ENCODE measurements around the gene FKBP3. TPM values are rescaled to one million over a fixed set of nuclear protein-coding genes. Genes with fewer than 3 reads are reported as not detected.
"Not testable (repeated sequence)": the region's sequence is repeated elsewhere in the genome, so short reads cannot be mapped to it uniquely, and the experiment has no call there.

FKBP3 gene
- total RNA-seq, 2 donors from 2014 or later, result 44.6 to 58.8 TPM

DNA sequence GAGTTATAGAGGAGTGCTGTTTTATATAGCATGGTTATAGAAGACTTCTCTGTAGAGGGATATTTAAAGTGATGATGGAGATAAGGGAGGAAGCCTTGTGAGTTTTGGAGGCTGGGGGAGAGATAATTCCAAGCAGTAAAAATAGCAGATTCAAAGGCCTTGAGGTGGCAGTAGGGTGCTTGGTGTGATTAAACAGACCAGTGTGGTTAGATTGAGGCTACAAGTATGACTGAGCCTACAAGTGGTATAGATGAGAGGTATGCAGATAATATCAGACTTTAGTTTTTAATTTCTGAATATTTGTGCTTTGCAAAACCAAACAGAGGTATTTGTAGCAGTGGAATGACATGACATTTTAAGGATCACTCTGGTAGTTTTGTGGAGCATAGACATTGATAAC lies 21.8 kb upstream of the FKBP3 start:
- H3K9ac ChIP-seq (ENCODE audit: low read depth in 2 of 2, low read length in 2 of 2), result no peak overlapping the region
- H3K4me1 ChIP-seq, result no peaks in the 10 kb centered on the region
- no peaks in the 10 kb centered on the region for H3K9me3 ChIP-seq
- TF ChIP-seq, protein P1, sequence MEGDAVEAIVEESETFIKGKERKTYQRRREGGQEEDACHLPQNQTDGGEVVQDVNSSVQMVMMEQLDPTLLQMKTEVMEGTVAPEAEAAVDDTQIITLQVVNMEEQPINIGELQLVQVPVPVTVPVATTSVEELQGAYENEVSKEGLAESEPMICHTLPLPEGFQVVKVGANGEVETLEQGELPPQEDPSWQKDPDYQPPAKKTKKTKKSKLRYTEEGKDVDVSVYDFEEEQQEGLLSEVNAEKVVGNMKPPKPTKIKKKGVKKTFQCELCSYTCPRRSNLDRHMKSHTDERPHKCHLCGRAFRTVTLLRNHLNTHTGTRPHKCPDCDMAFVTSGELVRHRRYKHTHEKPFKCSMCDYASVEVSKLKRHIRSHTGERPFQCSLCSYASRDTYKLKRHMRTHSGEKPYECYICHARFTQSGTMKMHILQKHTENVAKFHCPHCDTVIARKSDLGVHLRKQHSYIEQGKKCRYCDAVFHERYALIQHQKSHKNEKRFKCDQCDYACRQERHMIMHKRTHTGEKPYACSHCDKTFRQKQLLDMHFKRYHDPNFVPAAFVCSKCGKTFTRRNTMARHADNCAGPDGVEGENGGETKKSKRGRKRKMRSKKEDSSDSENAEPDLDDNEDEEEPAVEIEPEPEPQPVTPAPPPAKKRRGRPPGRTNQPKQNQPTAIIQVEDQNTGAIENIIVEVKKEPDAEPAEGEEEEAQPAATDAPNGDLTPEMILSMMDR (IDR thresholded peaks at IDR 0.05), result no peak
- no peaks in the 10 kb centered on the region for H3K27me3 ChIP-seq
- no peak overlapping the region for H3K27ac ChIP-seq
- no peak for DNase-seq
- H3K36me3 ChIP-seq, result no peaks in the 10 kb centered on the region
- H3K4me3 ChIP-seq, result no peak overlapping the region
- intact Hi-C loops (cut with DNase I), result no loop called here

DNA sequence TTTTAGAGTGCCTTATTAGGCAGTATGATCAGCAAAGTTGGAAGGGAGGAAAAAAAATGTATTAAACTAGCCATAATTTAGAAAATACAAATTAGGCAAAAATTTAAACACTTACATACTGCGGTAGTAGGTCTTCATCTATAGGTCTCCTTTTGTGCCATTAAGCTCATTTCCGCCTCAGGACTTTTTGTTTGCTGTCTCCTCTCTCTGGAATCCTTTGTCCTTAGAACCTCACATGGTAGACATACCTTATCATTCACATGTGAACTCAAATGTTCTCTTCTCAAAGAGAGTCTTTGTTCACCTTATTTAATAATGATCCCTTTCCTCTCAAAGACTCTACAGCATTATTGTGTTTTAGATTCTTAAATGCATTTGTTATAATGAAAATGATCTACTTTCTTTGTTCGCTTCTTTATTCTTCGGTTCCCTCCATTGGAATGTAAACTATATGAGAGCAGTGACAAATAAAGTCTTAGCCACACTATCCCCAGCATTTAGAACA lies 16.2 kb upstream of the FKBP3 start:
- H3K36me3 ChIP-seq, result no peaks in the 10 kb centered on the region
- no peaks in the 10 kb centered on the region for H3K4me1 ChIP-seq
- H3K9ac ChIP-seq (ENCODE audit: low read depth in 2 of 2, low read length in 2 of 2), result no peak overlapping the region
- H3K4me3 ChIP-seq, result no peak overlapping the region
- no peaks in the 10 kb centered on the region for H3K9me3 ChIP-seq
- intact Hi-C loops (cut with DNase I), result no loop called here
- no peak for DNase-seq
- H3K27ac ChIP-seq, result no peak overlapping the region
- no peaks in the 10 kb centered on the region for H3K27me3 ChIP-seq
- TF ChIP-seq, protein P1 (IDR thresholded peaks at IDR 0.05), result no peak

DNA sequence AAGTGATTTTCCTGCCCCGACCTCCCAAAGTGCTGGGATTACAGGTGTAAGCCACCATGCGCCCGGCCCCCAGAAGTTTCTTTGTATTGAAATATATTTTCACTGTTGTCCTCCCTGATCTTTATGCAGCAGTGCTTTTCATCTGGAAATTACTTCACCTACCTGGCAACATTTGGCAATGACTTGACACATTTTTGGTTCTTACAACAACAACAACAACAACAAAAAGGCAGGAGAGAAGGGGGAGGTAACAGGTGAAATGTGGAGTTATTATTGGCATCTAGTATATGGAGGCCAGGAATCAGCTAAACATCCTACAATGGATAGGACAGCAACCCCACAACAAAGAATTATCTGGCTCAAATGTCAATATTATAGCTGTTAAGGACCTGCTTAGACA lies 15.3 kb upstream of the FKBP3 start:
- H3K9ac ChIP-seq (ENCODE audit: low read depth in 2 of 2, low read length in 2 of 2), result no peak overlapping the region
- intact Hi-C loops (cut with DNase I), result no loop called here
- H3K4me3 ChIP-seq, result no peak overlapping the region
- no peaks in the 10 kb centered on the region for H3K9me3 ChIP-seq
- H3K4me1 ChIP-seq, result no peaks in the 10 kb centered on the region
- H3K27ac ChIP-seq, result no peak overlapping the region
- H3K36me3 ChIP-seq, result no peaks in the 10 kb centered on the region
- no peak for DNase-seq
- H3K27me3 ChIP-seq, result no peaks in the 10 kb centered on the region
- TF ChIP-seq, protein P1 (IDR thresholded peaks at IDR 0.05), result no peak

DNA sequence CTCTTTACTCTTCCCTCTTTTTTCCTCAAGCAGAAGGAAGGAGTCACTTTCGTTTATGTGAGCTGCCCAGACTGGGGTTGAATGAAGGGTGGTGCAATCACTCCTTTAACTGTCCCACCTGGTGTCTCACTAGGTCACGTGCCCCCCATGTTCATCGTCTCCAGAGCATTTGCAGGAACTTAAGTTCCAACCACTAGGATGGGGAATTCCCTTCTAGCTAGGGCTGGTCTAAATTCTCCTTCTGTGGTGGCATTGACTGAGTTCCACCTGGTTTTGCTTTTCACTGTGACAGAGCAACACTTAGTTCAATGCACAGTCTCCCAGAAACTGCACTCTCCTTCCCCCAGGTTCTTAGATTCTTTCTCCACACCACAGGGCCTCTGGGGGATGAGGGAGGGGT lies 10.9 kb upstream of the FKBP3 start:
- no peaks in the 10 kb centered on the region for H3K9me3 ChIP-seq
- H3K4me3 ChIP-seq, result no peak overlapping the region
- no peak overlapping the region for H3K27ac ChIP-seq
- no peaks in the 10 kb centered on the region for H3K4me1 ChIP-seq
- no peaks in the 10 kb centered on the region for H3K27me3 ChIP-seq
- no peaks in the 10 kb centered on the region for H3K36me3 ChIP-seq
- intact Hi-C loops (cut with DNase I), result no loop called here
- DNase-seq, result no peak
- TF ChIP-seq, protein P1 (IDR thresholded peaks at IDR 0.05), result no peak
- H3K9ac ChIP-seq (ENCODE audit: low read depth in 2 of 2, low read length in 2 of 2), result no peak overlapping the region

DNA sequence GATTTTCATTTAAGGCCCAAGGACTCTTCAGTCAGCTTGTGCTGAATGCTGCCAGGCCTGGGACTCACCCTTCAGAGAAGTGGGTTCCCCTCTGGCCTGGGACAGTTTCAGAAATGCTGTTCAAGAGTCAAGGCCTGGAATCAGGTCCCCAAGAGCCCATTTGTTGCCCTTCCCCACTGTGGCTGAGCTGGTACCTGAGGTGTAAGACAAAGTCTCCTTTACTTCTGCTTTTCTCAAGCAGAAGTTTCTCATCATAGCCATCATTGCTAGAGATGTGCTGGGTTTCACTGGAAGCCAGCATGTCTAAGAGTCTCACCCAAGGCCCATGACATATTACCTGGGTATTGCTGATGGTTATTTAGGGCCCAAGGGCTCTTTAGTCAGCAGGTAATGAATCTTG lies 10.4 kb upstream of the FKBP3 start:
- intact Hi-C loops (cut with DNase I), result no loop called here
- no peaks in the 10 kb centered on the region for H3K9me3 ChIP-seq
- TF ChIP-seq, protein P1 (IDR thresholded peaks at IDR 0.05), result no peak
- DNase-seq, result no peak
- H3K27me3 ChIP-seq, result no peaks in the 10 kb centered on the region
- H3K27ac ChIP-seq, result no peak overlapping the region
- H3K4me1 ChIP-seq, result no peaks in the 10 kb centered on the region
- H3K9ac ChIP-seq (ENCODE audit: low read depth in 2 of 2, low read length in 2 of 2), result no peak overlapping the region
- no peaks in the 10 kb centered on the region for H3K36me3 ChIP-seq
- no peak overlapping the region for H3K4me3 ChIP-seq

DNA sequence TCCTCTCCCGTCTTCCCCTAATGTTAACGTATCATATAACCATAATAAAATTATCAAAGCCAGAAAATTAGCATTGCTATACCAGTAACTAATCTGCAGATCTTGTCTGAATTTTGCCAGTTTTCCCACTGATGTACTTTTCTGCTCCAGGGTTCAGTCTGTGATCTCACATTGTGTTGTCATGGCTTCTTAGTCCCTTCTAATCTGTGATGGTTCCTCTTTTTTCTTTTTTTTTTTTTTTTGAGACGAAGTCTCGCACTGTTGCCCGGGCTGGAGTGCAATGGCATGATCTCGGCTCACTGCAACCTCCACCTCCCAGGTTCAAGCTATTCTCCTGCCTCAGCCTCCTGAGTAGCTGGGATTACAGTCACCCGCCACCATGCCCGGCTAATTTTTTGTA lies 7.8 kb upstream of the FKBP3 start:
- H3K4me3 ChIP-seq; H3K36me3 ChIP-seq; DNase-seq; H3K9ac ChIP-seq (ENCODE audit: low read depth in 2 of 2, low read length in 2 of 2); H3K27me3 ChIP-seq; intact Hi-C loops (cut with DNase I); H3K9me3 ChIP-seq; H3K27ac ChIP-seq; H3K4me1 ChIP-seq: not testable (repeated sequence)
